Activated naive CD4-positive, alpha-beta T cell treated with anti-CD3 and anti-CD28 coated beads for 36 hours (primary cell): ENCODE measurements around the gene C16orf74. TPM values are rescaled to one million over a fixed set of nuclear protein-coding genes. Genes with fewer than 3 reads are reported as not detected.

ENCODE experiments used
- CTCF ChIA-PET: fragments of 350-600 bp; sonication (Branson Sonifier 250); formaldehyde crosslinking; loops from one replicate; lab custom pipeline; 2021; ENCODE audit warnings: antibody characterized with exemption; lab: Charles Lee
- DNase-seq: peaks from one replicate; pipeline ENCODE4 v3.0.0-alpha.2; 2020
- H3K27ac Mint-ChIP-seq: one replicate; pipeline ENCODE4 v1.8.0; 2021; ENCODE audit warnings: mild to moderate bottlenecking, mixed read lengths
- H3K27me3 Mint-ChIP-seq: one replicate; pipeline ENCODE4 v1.8.0; 2021; ENCODE audit warnings: low read depth, mixed read lengths
- H3K36me3 Mint-ChIP-seq: one replicate; pipeline ENCODE4 v1.8.0; 2021; ENCODE audit warnings: low read depth, mixed read lengths
- H3K4me1 Mint-ChIP-seq: one replicate; pipeline ENCODE4 v1.8.0; 2021; ENCODE audit warnings: low read depth, mixed read lengths
- H3K4me3 Mint-ChIP-seq: one replicate; pipeline ENCODE4 v1.8.0; 2021; ENCODE audit warnings: mild to moderate bottlenecking, moderate library complexity, mixed read lengths
- H3K9me3 Mint-ChIP-seq: one replicate; pipeline ENCODE4 v1.8.0; 2021; ENCODE audit warnings: mixed read lengths
- intact Hi-C: fragments of 100-400 bp; cut with micrococcal nuclease; formaldehyde crosslinking; loops from one replicate; pipeline ENCODE4 v1.15.1; 2023
- total RNA-seq, 2 experiments: library from RNA; stranded (reverse); gene quantifications; one replicate each; pipeline ENCODE4 v1.2.3, GENCODE V29; 2021

C16orf74 gene
- total RNA-seq, 2 experiments from 2014 or later: 0.50 to 0.64 TPM

- CTCF ChIA-PET: no interaction called here
- H3K4me1 Mint-ChIP-seq: no peaks in the 10 kb centered on the region
- H3K27ac Mint-ChIP-seq: no peak overlapping the region
- no peaks in the 10 kb centered on the region for H3K9me3 Mint-ChIP-seq
- H3K4me3 Mint-ChIP-seq: no peak overlapping the region
- peaks cover 25% of the 10 kb centered on the region for H3K36me3 Mint-ChIP-seq
- intact Hi-C loops: no loop called here
- no peak for DNase-seq
- H3K27me3 Mint-ChIP-seq: no peaks in the 10 kb centered on the region
Observed at GRCh38 chr16:85670840-85671239, 80.1 kb downstream of the C16orf74 start.

GRCh38 chr16:85668676-85669424 is 82.0 kb downstream of the C16orf74 start:
- CTCF ChIA-PET: interaction anchor here (1.0 kb wide), 1 partner anchor 11 kb away, joined by 3 read pairs; no protein-coding TSS in a partner anchor
- H3K36me3 Mint-ChIP-seq: peaks cover 25% of the 10 kb centered on the region
- H3K27me3 Mint-ChIP-seq: no peaks in the 10 kb centered on the region
- no peak overlapping the region for H3K4me3 Mint-ChIP-seq
- H3K27ac Mint-ChIP-seq: no peak overlapping the region
- no peak for DNase-seq
- no peaks in the 10 kb centered on the region for H3K4me1 Mint-ChIP-seq
- intact Hi-C loops: no loop called here
- no peaks in the 10 kb centered on the region for H3K9me3 Mint-ChIP-seq

- CTCF ChIA-PET: interaction anchor here (1.0 kb wide), 1 partner anchor 10 kb away, joined by 3 read pairs; no protein-coding TSS in a partner anchor
- intact Hi-C loops: no loop called here
- DNase-seq: no peak
- no peak overlapping the region for H3K27ac Mint-ChIP-seq
- no peak overlapping the region for H3K4me3 Mint-ChIP-seq
- no peaks in the 10 kb centered on the region for H3K4me1 Mint-ChIP-seq
- H3K36me3 Mint-ChIP-seq: peaks cover 23% of the 10 kb centered on the region
- no peaks in the 10 kb centered on the region for H3K27me3 Mint-ChIP-seq
- H3K9me3 Mint-ChIP-seq: no peaks in the 10 kb centered on the region
Observed at GRCh38 chr16:85667841-85668413, 83.0 kb downstream of the C16orf74 start.

GRCh38 chr16:85667261-85667660 is 83.6 kb downstream of the C16orf74 start:
- Mint-ChIP-seq H3K9me3 (no peaks in the 10 kb centered on the region), H3K27me3 (no peaks in the 10 kb centered on the region), H3K36me3 (peaks cover 22% of the 10 kb centered on the region), H3K4me3 (no peak overlapping the region), H3K27ac (no peak overlapping the region), H3K4me1 (no peaks in the 10 kb centered on the region)
- CTCF ChIA-PET: no interaction called here
- DNase-seq: no peak
- intact Hi-C loops: no loop called here

- H3K27me3 Mint-ChIP-seq: no peaks in the 10 kb centered on the region
- no peaks in the 10 kb centered on the region for H3K4me1 Mint-ChIP-seq
- H3K4me3 Mint-ChIP-seq: no peak overlapping the region
- intact Hi-C loops: no loop called here
- peaks cover 17% of the 10 kb centered on the region for H3K36me3 Mint-ChIP-seq
- H3K27ac Mint-ChIP-seq: no peak overlapping the region
- H3K9me3 Mint-ChIP-seq: no peaks in the 10 kb centered on the region
- CTCF ChIA-PET: interaction anchor here (0.9 to 1.0 kb wide), 2 partner anchors 10 to 94 kb away, joined by 3 read pairs; no protein-coding TSS in a partner anchor
- DNase-seq: no peak
Observed at GRCh38 chr16:85665929-85666328, 85.0 kb downstream of the C16orf74 start.

GRCh38 chr16:85665373-85665740 is 85.5 kb downstream of the C16orf74 start:
- H3K4me1 Mint-ChIP-seq: no peaks in the 10 kb centered on the region
- CTCF ChIA-PET: no interaction called here
- H3K36me3 Mint-ChIP-seq: peaks cover 13% of the 10 kb centered on the region
- intact Hi-C loops: no loop called here
- no peak overlapping the region for H3K4me3 Mint-ChIP-seq
- no peak overlapping the region for H3K27ac Mint-ChIP-seq
- no peaks in the 10 kb centered on the region for H3K9me3 Mint-ChIP-seq
- DNase-seq: no peak
- H3K27me3 Mint-ChIP-seq: no peaks in the 10 kb centered on the region

GRCh38 chr16:85664580-85665372 is 86.1 kb downstream of the C16orf74 start:
- Mint-ChIP-seq H3K4me1 (no peaks in the 10 kb centered on the region), H3K9me3 (no peaks in the 10 kb centered on the region), H3K27ac (no peak overlapping the region), H3K27me3 (no peaks in the 10 kb centered on the region), H3K4me3 (no peak overlapping the region), H3K36me3 (peaks cover 11% of the 10 kb centered on the region)
- no peak for DNase-seq
- CTCF ChIA-PET: no interaction called here
- intact Hi-C loops: no loop called here

GRCh38 chr16:85663891-85664321 is 87.0 kb downstream of the C16orf74 start:
- Mint-ChIP-seq H3K4me3 (no peak overlapping the region), H3K9me3 (no peaks in the 10 kb centered on the region), H3K27me3 (no peaks in the 10 kb centered on the region), H3K4me1 (no peaks in the 10 kb centered on the region), H3K36me3 (peaks cover 13% of the 10 kb centered on the region), H3K27ac (no peak overlapping the region)
- intact Hi-C loops: no loop called here
- CTCF ChIA-PET: no interaction called here
- no peak for DNase-seq

GRCh38 chr16:85662976-85663830 is 87.7 kb downstream of the C16orf74 start:
- H3K27ac Mint-ChIP-seq: no peak overlapping the region
- H3K27me3 Mint-ChIP-seq: no peaks in the 10 kb centered on the region
- H3K4me1 Mint-ChIP-seq: no peaks in the 10 kb centered on the region
- peaks cover 13% of the 10 kb centered on the region for H3K36me3 Mint-ChIP-seq
- intact Hi-C loops: no loop called here
- CTCF ChIA-PET: no interaction called here
- H3K9me3 Mint-ChIP-seq: no peaks in the 10 kb centered on the region
- no peak for DNase-seq
- H3K4me3 Mint-ChIP-seq: no peak overlapping the region

GRCh38 chr16:85662482-85662812 is 88.4 kb downstream of the C16orf74 start:
- peaks cover 9% of the 10 kb centered on the region for H3K36me3 Mint-ChIP-seq
- no peak for DNase-seq
- H3K27me3 Mint-ChIP-seq: no peaks in the 10 kb centered on the region
- intact Hi-C loops: no loop called here
- H3K4me1 Mint-ChIP-seq: no peaks in the 10 kb centered on the region
- no peak overlapping the region for H3K27ac Mint-ChIP-seq
- no peaks in the 10 kb centered on the region for H3K9me3 Mint-ChIP-seq
- CTCF ChIA-PET: interaction anchor here (1.0 kb wide), 2 partner anchors 53 to 267 kb away, joined by 3 read pairs; no protein-coding TSS in a partner anchor
- no peak overlapping the region for H3K4me3 Mint-ChIP-seq

GRCh38 chr16:85661740-85662481 is 89.0 kb downstream of the C16orf74 start:
- Mint-ChIP-seq H3K36me3 (peaks cover 9% of the 10 kb centered on the region), H3K27me3 (no peaks in the 10 kb centered on the region), H3K4me3 (no peak overlapping the region), H3K27ac (no peak overlapping the region), H3K4me1 (no peaks in the 10 kb centered on the region), H3K9me3 (no peaks in the 10 kb centered on the region)
- CTCF ChIA-PET: interaction anchor here (1.0 kb wide), 2 partner anchors 52 to 267 kb away, joined by 3 read pairs; no protein-coding TSS in a partner anchor
- intact Hi-C loops: no loop called here
- no peak for DNase-seq
